ENCODE data around the gene ANO8. TPM values are rescaled to one million over a fixed set of nuclear protein-coding genes. Genes with fewer than 3 reads are reported as not detected.

The ANO8 gene
- total and polyA plus RNA-seq, 2 of the 13 experiments (the other 11 are each of a cell fraction or from before 2014, with no cell fraction given): 1.8 to 3.5 TPM

DNA sequence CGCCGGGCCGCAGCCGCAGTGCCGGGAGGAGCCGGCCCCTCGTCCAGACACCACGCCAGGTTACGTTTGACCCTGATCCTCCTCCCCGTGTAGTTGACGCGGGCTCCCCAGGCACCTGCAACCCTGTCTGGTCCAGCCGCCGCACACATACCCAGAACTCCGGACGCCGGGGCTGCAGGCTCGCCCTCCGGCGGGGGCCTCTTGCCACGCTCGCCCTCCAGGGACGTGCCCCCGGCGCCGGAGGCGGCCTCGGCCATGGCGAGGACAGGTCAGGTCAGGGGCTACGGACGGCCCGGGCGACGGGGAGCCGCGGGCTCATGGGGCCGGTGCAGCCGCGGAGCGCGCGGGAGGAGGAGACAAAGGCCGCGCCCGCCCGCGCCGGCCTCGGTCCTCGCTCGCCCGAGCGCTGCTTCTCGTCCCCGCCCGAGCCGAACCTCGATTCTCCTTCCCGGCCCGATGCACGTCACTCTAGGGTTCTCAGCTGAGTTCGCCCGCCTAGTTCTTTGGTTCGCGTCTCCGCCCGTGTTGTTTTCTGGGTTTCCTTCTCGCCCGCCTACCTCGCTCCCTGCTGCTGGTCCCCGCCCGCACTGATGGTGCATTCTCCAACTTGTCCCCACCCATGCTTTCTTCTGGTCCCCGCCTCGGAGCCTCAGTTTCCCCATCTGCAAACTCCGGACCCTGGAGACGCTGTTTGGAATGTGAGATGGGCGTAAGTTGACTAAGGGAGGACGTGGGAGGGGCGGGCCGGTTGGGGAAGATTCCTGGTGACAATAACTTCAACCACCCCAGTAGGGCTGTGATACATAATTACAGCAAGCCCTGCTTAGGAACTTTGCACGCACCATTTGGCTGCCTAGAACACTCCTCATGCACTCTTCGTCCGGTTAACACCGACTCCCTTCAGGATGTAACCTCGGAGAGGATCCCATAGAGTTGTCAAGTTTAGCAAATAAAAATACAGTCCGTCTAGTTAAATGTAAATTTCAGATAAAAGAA, at the start of gene ANO8 (continued):
- TF ChIP-seq, protein P1, sequence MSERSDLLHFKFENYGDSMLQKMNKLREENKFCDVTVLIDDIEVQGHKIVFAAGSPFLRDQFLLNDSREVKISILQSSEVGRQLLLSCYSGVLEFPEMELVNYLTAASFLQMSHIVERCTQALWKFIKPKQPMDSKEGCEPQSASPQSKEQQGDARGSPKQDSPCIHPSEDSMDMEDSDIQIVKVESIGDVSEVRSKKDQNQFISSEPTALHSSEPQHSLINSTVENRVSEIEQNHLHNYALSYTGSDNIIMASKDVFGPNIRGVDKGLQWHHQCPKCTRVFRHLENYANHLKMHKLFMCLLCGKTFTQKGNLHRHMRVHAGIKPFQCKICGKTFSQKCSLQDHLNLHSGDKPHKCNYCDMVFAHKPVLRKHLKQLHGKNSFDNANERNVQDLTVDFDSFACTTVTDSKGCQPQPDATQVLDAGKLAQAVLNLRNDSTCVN (CRISPR knock-in tag; IDR thresholded peaks at IDR 0.05; ENCODE audit: borderline replicate concordance): no peak
- no peak for TF ChIP-seq NPAS2 (CRISPR knock-in tag; IDR thresholded peaks at IDR 0.05; ENCODE audit: borderline replicate concordance)
- no peak for TF ChIP-seq EZH2 (conservative IDR thresholded peaks at IDR 0.05; ENCODE audit: low read depth, low read length)
- TF ChIP-seq HNRNPK (IDR thresholded peaks at IDR 0.05; ENCODE audit: low read depth, low read length, poor library complexity, severe bottlenecking): no peak
- TF ChIP-seq ZNF569 (CRISPR knock-in tag; IDR thresholded peaks at IDR 0.05; ENCODE audit: borderline replicate concordance): no peak
- TF ChIP-seq ZNF768 (CRISPR knock-in tag; IDR thresholded peaks at IDR 0.05): peak; percentile 70; the same call in 1 of the 2 replicates
- TF ChIP-seq ZNF562 (CRISPR knock-in tag; IDR thresholded peaks at IDR 0.05; ENCODE audit: borderline replicate concordance): no peak
- no peak for TF ChIP-seq PRPF4 (IDR thresholded peaks at IDR 0.05; ENCODE audit: low read depth, low read length, poor library complexity, severe bottlenecking)
- TF ChIP-seq ZFP1 (CRISPR knock-in tag; IDR thresholded peaks at IDR 0.05): no peak
- TF ChIP-seq HNRNPLL (IDR thresholded peaks at IDR 0.05; ENCODE audit: low read depth, low read length, poor library complexity, severe bottlenecking): no peak
- TF ChIP-seq FOXM1 (CRISPR knock-in tag; IDR thresholded peaks at IDR 0.05): no peak
- 0 out of 2 replicates have a peak, but pooled peaks have one; percentile 24 for TF ChIP-seq ESRRA (CRISPR knock-in tag; IDR thresholded peaks at IDR 0.05; ENCODE audit: low read depth)
- TF ChIP-seq, protein P2, sequence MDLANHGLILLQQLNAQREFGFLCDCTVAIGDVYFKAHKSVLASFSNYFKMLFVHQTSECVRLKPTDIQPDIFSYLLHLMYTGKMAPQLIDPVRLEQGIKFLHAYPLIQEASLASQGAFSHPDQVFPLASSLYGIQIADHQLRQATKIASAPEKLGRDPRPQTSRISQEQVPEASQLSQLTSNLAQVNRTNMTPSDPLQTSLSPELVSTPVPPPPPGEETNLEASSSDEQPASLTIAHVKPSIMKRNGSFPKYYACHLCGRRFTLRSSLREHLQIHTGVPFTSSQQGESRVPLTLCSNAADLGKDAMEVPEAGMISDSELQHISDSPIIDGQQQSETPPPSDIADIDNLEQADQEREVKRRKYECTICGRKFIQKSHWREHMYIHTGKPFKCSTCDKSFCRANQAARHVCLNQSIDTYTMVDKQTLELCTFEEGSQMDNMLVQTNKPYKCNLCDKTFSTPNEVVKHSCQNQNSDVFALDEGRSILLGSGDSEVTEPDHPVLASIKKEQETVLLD (CRISPR knock-in tag; IDR thresholded peaks at IDR 0.05; ENCODE audit: low read depth): peak; percentile 60; the same call in 1 of the 2 replicates
- TF ChIP-seq ARNTL (CRISPR knock-in tag; IDR thresholded peaks at IDR 0.05): no peak; the same call in 1 of the 2 replicates
- TF ChIP-seq ZZZ3 (CRISPR knock-in tag; IDR thresholded peaks at IDR 0.05; ENCODE audit: borderline replicate concordance): no peak
- no peak for TF ChIP-seq MBD4 (IDR thresholded peaks at IDR 0.05; ENCODE audit: borderline replicate concordance, low read length)
- no peak for TF ChIP-seq ZNF775 (CRISPR knock-in tag; IDR thresholded peaks at IDR 0.05; ENCODE audit: borderline replicate concordance)
